Peyer's patch (tissue), 4 donors: ENCODE data around the gene TGFBI. TPM values are rescaled to one million over a fixed set of nuclear protein-coding genes. Genes with fewer than 3 reads are reported as not detected.

Experiments
- DNase-seq, 3 donors: peaks; one replicate each; pipeline ENCODE4 v3.0.0-alpha.2; 2017 to 2019
- H3K27ac ChIP-seq, 4 donors: fragments of 200-600 bp; sonication (generic); one replicate each; pipeline ENCODE4 v1.5.1; 2016 to 2019
- H3K27me3 ChIP-seq, 2 donors: fragments of 200-600 bp; sonication (generic); one replicate each; pipeline ENCODE4 v1.5.1; 2019
- H3K36me3 ChIP-seq, 3 donors: fragments of 200-600 bp; sonication (generic); one replicate each; pipeline ENCODE4 v1.5.1; 2016 to 2019
- H3K4me1 ChIP-seq, 4 donors: fragments of 200-600 bp; sonication (generic); one replicate each; pipeline ENCODE4 v1.5.1; 2016 to 2019
- H3K4me3 ChIP-seq, 4 donors: fragments of 200-600 bp; sonication (generic); 1 replicate in 3 of 4; 2 replicates in 1 of 4; pipeline ENCODE4 v1.5.1; 2016 to 2019; ENCODE audit warnings: mild to moderate bottlenecking in 1 of 4
- H3K9me3 ChIP-seq, 4 donors: fragments of 200-600 bp; sonication (generic); one replicate each; pipeline ENCODE4 v1.5.1; 2016 to 2019; ENCODE audit warnings: mild to moderate bottlenecking in 1 of 4
- CTCF ChIP-seq, 6 experiments: fragments of 450-650 bp in 4 of 6; fragments of 200-600 bp in 2 of 6; sonication (generic) in 1 of 6; IDR thresholded peaks; one replicate each; pipeline ENCODE4 v1.5.1; 2017 to 2019; ENCODE audit warnings: antibody characterized with exemption in 6 of 6, mild to moderate bottlenecking in 3 of 6, moderate library complexity in 1 of 6
- POLR2A ChIP-seq, 2 donors: fragments of 450-650 bp; IDR thresholded peaks; one replicate each; pipeline ENCODE4 v1.5.1; 2017; ENCODE audit warnings: antibody characterized with exemption in 2 of 2, mild to moderate bottlenecking in 2 of 2, moderate library complexity in 2 of 2
- total RNA-seq, 4 donors: library from RNA; depleted of rRNA; stranded (reverse); fragments of >200 nt; gene quantifications; one replicate each; pipeline ENCODE4 v1.1.0, GENCODE V29; 2016

TGFBI gene
- total RNA-seq, 4 donors from 2014 or later, result 17.5 to 56.9 (median 26.3) TPM

- DNase-seq, result peak in 1 of 3 donors; percentile 44
- TF ChIP-seq CTCF (IDR thresholded peaks at IDR 0.05), result no peak
- no peak for TF ChIP-seq POLR2A (IDR thresholded peaks at IDR 0.05)
- Histone ChIP-seq H3K27me3 (no peaks in the 10 kb centered on the region), H3K9me3 (no peaks in the 10 kb centered on the region), H3K4me1 (peaks cover 0 to 41% (median 2%) of the 10 kb centered on the region in 4 donors), H3K27ac (no peak overlapping the region), H3K36me3 (no peaks in the 10 kb centered on the region), H3K4me3 (no peak overlapping the region)
These were observed 3.8 kb downstream of the TGFBI start for GRCh38 chr5:136032564-136032963.

- DNase-seq, result no peak
- Histone ChIP-seq H3K9me3 (no peaks in the 10 kb centered on the region), H3K36me3 (no peaks in the 10 kb centered on the region), H3K27ac (no peak overlapping the region), H3K4me3 (no peak overlapping the region), H3K27me3 (no peaks in the 10 kb centered on the region), H3K4me1 (peaks cover 0 to 43% (median 2%) of the 10 kb centered on the region in 4 donors)
- TF ChIP-seq CTCF (IDR thresholded peaks at IDR 0.05) (no peak), POLR2A (IDR thresholded peaks at IDR 0.05) (no peak)
These were observed 4.4 kb downstream of the TGFBI start for GRCh38 chr5:136033234-136033633.

- H3K4me3 ChIP-seq, result no peak overlapping the region
- H3K27ac ChIP-seq, result no peak overlapping the region
- peaks cover 0 to 37% (median 2%) of the 10 kb centered on the region in 4 donors for H3K4me1 ChIP-seq
- H3K9me3 ChIP-seq, result no peaks in the 10 kb centered on the region
- no peaks in the 10 kb centered on the region for H3K27me3 ChIP-seq
- no peak for TF ChIP-seq CTCF (IDR thresholded peaks at IDR 0.05)
- H3K36me3 ChIP-seq, result no peaks in the 10 kb centered on the region
- DNase-seq, result no peak
These were observed 5.1 kb downstream of the TGFBI start for GRCh38 chr5:136033848-136034247.

- H3K4me3 ChIP-seq, result no peak overlapping the region
- H3K4me1 ChIP-seq, result peaks cover 0 to 30% (median 2%) of the 10 kb centered on the region in 4 donors
- TF ChIP-seq CTCF (IDR thresholded peaks at IDR 0.05) (no peak), POLR2A (IDR thresholded peaks at IDR 0.05) (no peak)
- no peaks in the 10 kb centered on the region for H3K27me3 ChIP-seq
- H3K9me3 ChIP-seq, result no peaks in the 10 kb centered on the region
- no peak overlapping the region for H3K27ac ChIP-seq
- DNase-seq, result peak in 1 of 3 donors; percentile 30
- no peaks in the 10 kb centered on the region for H3K36me3 ChIP-seq
These were observed 5.7 kb downstream of the TGFBI start for GRCh38 chr5:136034492-136034891.

GRCh38 chr5:136034984-136035383, 6.2 kb downstream of the TGFBI start:
- no peak overlapping the region for H3K4me3 ChIP-seq
- H3K9me3 ChIP-seq, result no peaks in the 10 kb centered on the region
- H3K4me1 ChIP-seq, result peaks cover 0 to 27% (median 2%) of the 10 kb centered on the region in 4 donors
- DNase-seq, result peak in 1 of 3 donors; percentile 23
- H3K36me3 ChIP-seq, result no peaks in the 10 kb centered on the region
- H3K27me3 ChIP-seq, result no peaks in the 10 kb centered on the region
- no peak for TF ChIP-seq POLR2A (IDR thresholded peaks at IDR 0.05)
- TF ChIP-seq CTCF (IDR thresholded peaks at IDR 0.05), result no peak
- no peak overlapping the region for H3K27ac ChIP-seq

- H3K4me1 ChIP-seq, result peaks cover 0 to 27% (median 2%) of the 10 kb centered on the region in 4 donors
- no peaks in the 10 kb centered on the region for H3K9me3 ChIP-seq
- peak overlapping the region in 1 of 4 donors; percentile 62 for H3K27ac ChIP-seq
- TF ChIP-seq POLR2A (IDR thresholded peaks at IDR 0.05) (no peak), CTCF (IDR thresholded peaks at IDR 0.05) (no peak)
- no peaks in the 10 kb centered on the region for H3K36me3 ChIP-seq
- no peak overlapping the region for H3K4me3 ChIP-seq
- no peaks in the 10 kb centered on the region for H3K27me3 ChIP-seq
- DNase-seq, result peak in 1 of 3 donors; percentile 28
These were observed 7.0 kb downstream of the TGFBI start for GRCh38 chr5:136035837-136036236.
